ENCODE measurements around the gene ULK4. TPM values are rescaled to one million over a fixed set of nuclear protein-coding genes. Genes with fewer than 3 reads are reported as not detected.

The ULK4 gene
- total and polyA plus RNA-seq, 2 of the 4 experiments (the other 2 are of a cell fraction) = 2.7 to 5.0 TPM

DNA sequence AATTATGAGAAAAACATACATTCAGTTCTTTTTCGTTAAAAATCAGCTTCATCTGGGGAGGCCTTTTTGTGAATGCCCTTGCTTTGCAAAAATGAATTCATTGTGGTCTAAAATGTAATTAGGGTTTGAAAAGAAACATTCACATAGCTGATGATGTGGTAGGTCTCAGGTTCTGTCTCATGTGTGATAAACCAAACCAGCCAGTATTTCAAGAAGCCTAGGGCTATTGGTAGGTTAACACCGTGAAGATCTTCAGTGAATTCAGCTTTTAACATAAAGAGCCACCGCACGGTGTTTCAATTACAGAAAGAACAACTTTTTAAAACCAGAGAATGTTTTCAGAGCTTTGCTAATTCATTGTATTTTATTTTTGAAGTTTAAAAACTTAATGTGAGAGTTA is 720.7 kb downstream of the ULK4 start:
- BruUV-seq (replicated peaks) = no TSS peak
- peaks cover 4 to 11% of the 10 kb centered on the region in 2 experiments; a peak in 3 of 4 replicates for H3K79me1 ChIP-seq (ENCODE audit: low read depth in 1 of 2, low read length in 2 of 2)
- CTCF ChIA-PET = interaction anchor here (0.7 kb wide), 1 partner anchor 93 kb away, joined by 3 read pairs; no protein-coding TSS in a partner anchor
- H2AK5ac ChIP-seq (ENCODE audit: low read depth, low read length) = no peak overlapping the region
- TF ChIP-seq FOS (IDR thresholded peaks at IDR 0.05; ENCODE audit: low read depth, low read length) (no peak), MAFK (IDR thresholded peaks at IDR 0.05; ENCODE audit: low read depth, low read length) (no peak), MAZ (IDR thresholded peaks at IDR 0.05; ENCODE audit: borderline replicate concordance, low read depth, low read length) (no peak), POLR2A (IDR thresholded peaks at IDR 0.05; ENCODE audit: low read depth, low read length) (no peak), CEBPB (IDR thresholded peaks at IDR 0.05; ENCODE audit: low read depth, low read length) (no peak), BHLHE40 (IDR thresholded peaks at IDR 0.05; ENCODE audit: low read depth, low read length) (no peak), RCOR1 (IDR thresholded peaks at IDR 0.05; ENCODE audit: insufficient replicate concordance, low read length) (no peak), RAD21 (IDR thresholded peaks at IDR 0.05; ENCODE audit: low read length) (no peak), RFX5 (IDR thresholded peaks at IDR 0.05; ENCODE audit: low read depth, low read length) (no peak)
- POLR2A ChIA-PET (ENCODE audit: unreplicated experiment) = no interaction called here
- no peak overlapping the region for H3K9ac ChIP-seq (ENCODE audit: low read depth, low read length)
- H3K4me1 ChIP-seq (ENCODE audit: control insufficient read depth, insufficient read depth, low read length) = no peaks in the 10 kb centered on the region
- in situ Hi-C loops (cut with MboI; ENCODE audit: low sequenced_read_pairs) = no loop called here
- no peak overlapping the region for H3K56ac ChIP-seq (ENCODE audit: extremely low read depth, insufficient read depth, low read length)
- no peak overlapping the region for H3K4me2 ChIP-seq (ENCODE audit: low read depth, low read length)
- no peak overlapping the region for H2BK15ac ChIP-seq (ENCODE audit: low read depth, low read length)
- peaks cover 39% of the 10 kb centered on the region for H3K36me3 ChIP-seq (ENCODE audit: control insufficient read depth, insufficient read depth, low read length)
- H4K8ac ChIP-seq (ENCODE audit: low read depth in 2 of 2, low read length in 2 of 2) = no peak overlapping the region
- H3K14ac ChIP-seq (replicated peaks; ENCODE audit: low read depth, low read length) = no peak overlapping the region
- H3K9me3 ChIP-seq (ENCODE audit: control insufficient read depth, insufficient read depth, low read length) = no peaks in the 10 kb centered on the region
- peaks cover 17% of the 10 kb centered on the region; the same call in 1 of the 2 replicates for H3K9me1 ChIP-seq (ENCODE audit: insufficient read depth, low read length)
- H2BK20ac ChIP-seq (ENCODE audit: low read depth, low read length) = no peak overlapping the region
- peaks cover 4% of the 10 kb centered on the region; the same call in 1 of the 2 replicates for H4K20me1 ChIP-seq (ENCODE audit: insufficient read depth, low read length)
- H2AFZ ChIP-seq (replicated peaks; ENCODE audit: low read length, poor library complexity) = no peak overlapping the region
- WGBS, 2 experiments (ENCODE audit: extremely low coverage in 2 of 2, insufficient read length in 1 of 2) = no CpG with 5 or more reads among the region's 4 CpGs
- no peak overlapping the region for H2BK5ac ChIP-seq (ENCODE audit: low read depth, low read length, poor library complexity, severe bottlenecking)
- H4K5ac ChIP-seq (ENCODE audit: low read depth, low read length) = no peak overlapping the region
- DNase-seq = no peak
- H3K27ac ChIP-seq (ENCODE audit: insufficient read depth, low read length) = no peak overlapping the region
- no peak overlapping the region for H3K23ac ChIP-seq (ENCODE audit: low read depth, low read length)
- H3K4ac ChIP-seq (ENCODE audit: low read depth, low read length) = no peak overlapping the region
- H3K4me3 ChIP-seq (ENCODE audit: insufficient read depth, low read depth, low read length) = no peak overlapping the region
- no peak overlapping the region for H2AK9ac ChIP-seq (replicated peaks; ENCODE audit: low read depth, low read length, poor library complexity)
- ATAC-seq (ENCODE audit: low read depth) = no peak
- H3K27me3 ChIP-seq (ENCODE audit: control insufficient read depth, insufficient read depth, low read length) = no peaks in the 10 kb centered on the region
- dilution Hi-C loops (cut with HindIII; ENCODE audit: low sequenced_read_pairs, unreplicated experiment) = no loop called here
- no peak overlapping the region for H4K91ac ChIP-seq (ENCODE audit: insufficient read depth, low read depth, low read length)
- intact Hi-C loops (cut with micrococcal nuclease) = loop anchor here (2.0 kb wide), 1 partner anchor 14 kb away; no protein-coding TSS in a partner anchor
- no peak overlapping the region for H3K18ac ChIP-seq (ENCODE audit: low read depth, low read length)
- no peak overlapping the region for H2BK120ac ChIP-seq (ENCODE audit: low read depth, low read length)
